Central memory CD8-positive, alpha-beta T cell (primary cell): Measurements from ENCODE around the gene PPA2.
"Not testable (repeated sequence)": the region's sequence is repeated elsewhere in the genome, so short reads cannot be mapped to it uniquely, and the experiment has no call there.

Experiments used
- ATAC-seq: fragments of 150-1000 bp; cut with Tn5 transposase; replicated peaks from 2 replicates; pipeline ENCODE4 v1.10.0; 2022; ENCODE audit warnings: mild to moderate bottlenecking, moderate FRiP score, moderate number of reproducible peaks; ENCODE audit not compliant: poor library complexity, severe bottlenecking; ENCODE audit errors: extremely low read depth
- DNase-seq, 2 donors: peaks; one replicate each; pipeline ENCODE4 v3.0.0; 2021; ENCODE audit warnings: low spot score in 2 of 2
- H3K27ac Mint-ChIP-seq: one replicate; pipeline ENCODE4 v1.8.0; 2022; ENCODE audit warnings: low read depth, mild to moderate bottlenecking, moderate library complexity, mixed read lengths
- H3K27me3 Mint-ChIP-seq: one replicate; pipeline ENCODE4 v1.8.0; 2022; ENCODE audit warnings: mixed read lengths
- H3K36me3 Mint-ChIP-seq: one replicate; pipeline ENCODE4 v1.8.0; 2022; ENCODE audit warnings: mild to moderate bottlenecking, moderate library complexity, mixed read lengths; ENCODE audit not compliant: insufficient read depth
- H3K4me1 Mint-ChIP-seq: one replicate; pipeline ENCODE4 v1.8.0; 2022; ENCODE audit warnings: mixed read lengths
- H3K4me3 Mint-ChIP-seq: one replicate; pipeline ENCODE4 v1.8.0; 2022; ENCODE audit warnings: mild to moderate bottlenecking, moderate library complexity, mixed read lengths
- H3K9me3 Mint-ChIP-seq: one replicate; pipeline ENCODE4 v1.8.0; 2022; ENCODE audit warnings: mixed read lengths

PPA2 gene

DNA sequence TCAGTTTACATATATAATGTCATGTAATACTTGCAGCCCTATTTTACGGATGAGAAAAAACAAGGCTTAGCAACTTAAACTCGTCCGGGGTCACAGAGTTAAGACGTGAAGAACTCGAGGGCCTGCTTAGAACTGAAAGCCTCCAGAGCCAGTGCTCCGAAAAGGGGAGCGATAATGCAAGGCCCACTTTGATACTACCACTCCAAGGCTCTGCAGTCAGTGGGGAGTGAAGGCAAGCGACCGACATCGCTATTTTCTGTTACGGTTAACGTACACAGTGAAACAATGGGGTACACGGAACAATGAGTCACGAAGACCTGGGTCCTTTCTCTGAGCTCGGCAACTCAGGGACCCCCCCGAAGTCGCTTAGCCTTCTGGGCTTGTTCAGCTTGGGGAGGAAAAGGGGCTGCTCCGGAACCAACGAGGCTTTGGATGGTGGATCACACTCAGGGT lies 965 bp downstream of the PPA2 start:
- Mint-ChIP-seq H3K9me3 (no peaks in the 10 kb centered on the region), H3K36me3 (peaks cover 21% of the 10 kb centered on the region), H3K27me3 (no peaks in the 10 kb centered on the region), H3K4me1 (peaks cover 34% of the 10 kb centered on the region), H3K27ac (peak overlapping the region; percentile 99), H3K4me3 (peak overlapping the region; percentile 99)
- DNase-seq: peak in 1 of 2 donors; percentile 56
- no peak for ATAC-seq

GRCh38 chr4:105471566-105472176 lies 2.2 kb downstream of the PPA2 start:
- ATAC-seq (peak; percentile 31), DNase-seq (peak; percentile 46 to 50)
- Mint-ChIP-seq H3K9me3 (no peaks in the 10 kb centered on the region), H3K4me3 (peak overlapping the region; percentile 60), H3K4me1 (peaks cover 44% of the 10 kb centered on the region), H3K27ac (peak overlapping the region; percentile 29), H3K27me3 (no peaks in the 10 kb centered on the region), H3K36me3 (peaks cover 25% of the 10 kb centered on the region)

- Mint-ChIP-seq H3K4me3 (no peak overlapping the region), H3K36me3 (peaks cover 28% of the 10 kb centered on the region), H3K27me3 (no peaks in the 10 kb centered on the region), H3K4me1 (peaks cover 53% of the 10 kb centered on the region), H3K27ac (no peak overlapping the region), H3K9me3 (no peaks in the 10 kb centered on the region)
- no peak for DNase-seq
- ATAC-seq: no peak
Observed at GRCh38 chr4:105470766-105471165, 3.1 kb downstream of the PPA2 start.

- Mint-ChIP-seq H3K27me3 (no peaks in the 10 kb centered on the region), H3K27ac (no peak overlapping the region), H3K4me1 (peaks cover 56% of the 10 kb centered on the region), H3K9me3 (no peaks in the 10 kb centered on the region), H3K36me3 (peaks cover 31% of the 10 kb centered on the region), H3K4me3 (no peak overlapping the region)
- no peak for DNase-seq
- no peak for ATAC-seq
Observed at GRCh38 chr4:105469736-105470135, 4.1 kb downstream of the PPA2 start.

DNA sequence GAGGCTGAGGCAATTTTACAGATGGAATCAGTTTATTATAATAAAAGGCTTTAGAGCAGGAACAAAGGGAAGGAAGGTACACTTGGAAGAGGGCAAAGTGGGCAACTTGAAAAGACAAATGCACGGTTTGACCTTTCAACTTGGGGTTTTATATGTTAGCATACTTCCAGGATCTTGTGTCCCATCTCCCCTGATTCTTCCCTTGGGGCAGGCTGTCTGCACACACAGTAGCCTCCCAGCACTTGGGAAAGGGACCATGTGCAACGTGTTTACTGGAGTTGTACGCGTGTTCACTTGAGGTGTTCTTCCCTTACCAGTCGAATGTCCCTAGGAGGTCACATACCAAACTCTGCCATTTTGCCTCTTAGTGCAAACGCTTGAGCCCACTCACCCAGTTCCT lies 7.3 kb downstream of the PPA2 start:
- Mint-ChIP-seq H3K4me1 (peaks cover 49% of the 10 kb centered on the region), H3K27me3 (no peaks in the 10 kb centered on the region), H3K4me3 (no peak overlapping the region), H3K36me3 (peaks cover 19% of the 10 kb centered on the region), H3K9me3 (no peaks in the 10 kb centered on the region), H3K27ac (no peak overlapping the region)
- no peak for ATAC-seq
- no peak for DNase-seq

GRCh38 chr4:105464563-105464962 lies 9.3 kb downstream of the PPA2 start:
- not testable (repeated sequence) for H3K9me3 Mint-ChIP-seq, H3K27me3 Mint-ChIP-seq, H3K27ac Mint-ChIP-seq, DNase-seq, H3K4me3 Mint-ChIP-seq, ATAC-seq
- Mint-ChIP-seq H3K36me3 (peaks cover 19% of the 10 kb centered on the region), H3K4me1 (peaks cover 53% of the 10 kb centered on the region)

DNA sequence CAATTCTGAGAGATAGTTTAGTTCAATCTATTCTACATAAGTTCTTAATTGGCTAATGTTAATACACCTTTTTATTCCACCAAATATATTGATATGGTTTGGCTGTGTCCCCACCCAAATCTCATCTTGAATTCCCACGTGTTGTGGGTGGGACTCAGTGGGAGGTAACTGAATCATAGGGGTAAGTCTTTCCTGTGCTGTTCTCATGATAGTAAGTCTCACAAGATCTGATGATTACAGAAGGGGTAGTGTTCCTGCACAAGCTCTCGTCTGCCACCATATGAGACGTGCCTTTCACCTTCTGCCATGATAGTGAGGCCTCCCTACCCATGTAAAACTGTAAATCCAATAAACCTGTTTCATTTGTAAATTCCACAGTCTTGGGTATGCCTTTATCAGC lies 11.3 kb downstream of the PPA2 start:
- Mint-ChIP-seq H3K4me1 (peaks cover 54% of the 10 kb centered on the region), H3K9me3 (no peaks in the 10 kb centered on the region), H3K36me3 (peaks cover 18% of the 10 kb centered on the region)

GRCh38 chr4:105461621-105462382 lies 12.1 kb downstream of the PPA2 start:
- no peaks in the 10 kb centered on the region for H3K27me3 Mint-ChIP-seq
- peaks cover 15% of the 10 kb centered on the region for H3K36me3 Mint-ChIP-seq
- ATAC-seq (no peak), DNase-seq (no peak)
- no peak overlapping the region for H3K4me3 Mint-ChIP-seq
- no peak overlapping the region for H3K27ac Mint-ChIP-seq
- H3K4me1 Mint-ChIP-seq: peaks cover 47% of the 10 kb centered on the region
- H3K9me3 Mint-ChIP-seq: no peaks in the 10 kb centered on the region

More for the DNA sequence above, 11.3 kb downstream of the PPA2 start:
- DNase-seq (no peak), ATAC-seq (no peak)
- Mint-ChIP-seq H3K4me3 (no peak overlapping the region), H3K27me3 (no peaks in the 10 kb centered on the region), H3K27ac (no peak overlapping the region)

DNA sequence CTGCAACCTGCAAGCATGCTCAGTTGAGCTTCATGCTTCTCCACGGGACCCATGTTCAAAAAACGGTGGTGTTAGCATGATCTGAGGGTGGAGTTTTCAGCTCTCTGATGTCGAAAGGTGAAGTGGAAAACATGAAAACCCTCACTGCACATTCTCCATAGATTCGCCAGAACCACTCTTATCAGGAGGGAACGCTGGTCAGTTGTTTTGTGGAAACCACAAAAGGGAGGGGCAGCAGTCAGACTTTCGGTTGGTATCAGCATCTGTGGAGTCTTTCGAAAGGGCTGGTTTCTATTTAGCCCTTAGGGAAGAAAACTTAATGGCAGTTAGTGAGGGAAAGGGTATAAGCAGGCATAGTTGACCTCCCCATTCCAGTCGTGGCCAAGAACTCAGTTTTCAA lies 12.6 kb downstream of the PPA2 start:
- no peak for DNase-seq
- H3K27me3 Mint-ChIP-seq: no peaks in the 10 kb centered on the region
- H3K36me3 Mint-ChIP-seq: peaks cover 15% of the 10 kb centered on the region

GRCh38 chr4:105460306-105460705 lies 13.6 kb downstream of the PPA2 start:
- H3K9me3 Mint-ChIP-seq: no peaks in the 10 kb centered on the region
- DNase-seq (no peak), ATAC-seq (no peak)
- peaks cover 45% of the 10 kb centered on the region for H3K4me1 Mint-ChIP-seq
- peaks cover 16% of the 10 kb centered on the region for H3K36me3 Mint-ChIP-seq
- H3K4me3 Mint-ChIP-seq: no peak overlapping the region
- H3K27ac Mint-ChIP-seq: no peak overlapping the region
- no peaks in the 10 kb centered on the region for H3K27me3 Mint-ChIP-seq

More for the DNA sequence above, 12.6 kb downstream of the PPA2 start:
- H3K4me1 Mint-ChIP-seq: peaks cover 46% of the 10 kb centered on the region
- no peaks in the 10 kb centered on the region for H3K9me3 Mint-ChIP-seq
- H3K4me3 Mint-ChIP-seq: no peak overlapping the region
- no peak overlapping the region for H3K27ac Mint-ChIP-seq
- ATAC-seq: no peak

DNA sequence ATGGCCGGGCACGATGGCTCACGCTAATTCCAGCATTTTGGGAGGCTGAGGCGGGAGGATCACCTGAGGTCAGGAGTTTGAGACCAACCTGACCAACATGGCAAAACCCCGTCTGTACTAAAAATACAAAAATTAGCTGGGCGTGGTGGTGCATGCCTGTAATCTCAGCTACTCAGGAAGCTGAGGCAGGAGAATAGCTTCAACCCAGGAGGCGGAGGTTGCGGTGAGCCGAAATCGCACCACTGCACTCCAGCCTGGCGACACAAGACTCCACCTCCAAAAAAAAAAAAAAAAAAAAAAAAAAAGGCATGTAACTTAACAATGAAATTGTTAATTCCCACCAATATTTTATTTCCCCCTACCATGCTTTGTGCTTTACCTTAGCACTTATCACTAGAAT lies 15.3 kb downstream of the PPA2 start:
- not testable (repeated sequence) for ATAC-seq, H3K27me3 Mint-ChIP-seq, DNase-seq, H3K4me3 Mint-ChIP-seq, H3K27ac Mint-ChIP-seq, H3K9me3 Mint-ChIP-seq
- peaks cover 17% of the 10 kb centered on the region for H3K36me3 Mint-ChIP-seq
- H3K4me1 Mint-ChIP-seq: peaks cover 45% of the 10 kb centered on the region

DNA sequence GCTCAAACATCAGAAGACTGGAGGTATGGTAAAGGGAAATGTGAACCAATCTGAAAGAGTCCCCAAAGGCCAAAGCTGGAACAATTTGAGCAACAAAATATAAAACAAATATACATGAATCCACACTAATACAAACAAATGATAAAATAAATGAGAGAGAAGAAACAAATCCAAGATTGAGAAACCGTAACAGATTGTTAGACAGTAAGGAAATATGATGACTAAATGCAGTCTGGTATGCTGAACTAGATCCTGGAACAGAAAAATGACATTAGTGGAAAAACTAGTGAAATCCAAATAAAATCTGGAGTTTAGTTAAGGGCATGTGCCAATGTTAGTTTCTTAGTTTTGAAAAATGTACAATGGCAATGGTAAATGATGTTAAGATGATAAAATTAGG lies 15.9 kb downstream of the PPA2 start:
- ATAC-seq (no peak), DNase-seq (no peak)
- Mint-ChIP-seq H3K27me3 (no peaks in the 10 kb centered on the region), H3K27ac (no peak overlapping the region), H3K4me3 (no peak overlapping the region), H3K36me3 (peaks cover 16% of the 10 kb centered on the region), H3K9me3 (no peaks in the 10 kb centered on the region), H3K4me1 (peaks cover 41% of the 10 kb centered on the region)

- no peak overlapping the region for H3K4me3 Mint-ChIP-seq
- no peak for ATAC-seq
- H3K4me1 Mint-ChIP-seq: peaks cover 33% of the 10 kb centered on the region
- no peak for DNase-seq
- H3K27ac Mint-ChIP-seq: no peak overlapping the region
- H3K27me3 Mint-ChIP-seq: no peaks in the 10 kb centered on the region
- peaks cover 21% of the 10 kb centered on the region for H3K36me3 Mint-ChIP-seq
- no peaks in the 10 kb centered on the region for H3K9me3 Mint-ChIP-seq
Observed at GRCh38 chr4:105455998-105456397, 17.9 kb downstream of the PPA2 start.
